GM12892 (cell line): ENCODE measurements around the gene HSPH1.
"Not testable (repeated sequence)": the region's sequence is repeated elsewhere in the genome, so short reads cannot be mapped to it uniquely, and the experiment has no call there.

ENCODE experiments used
- DNase-seq: peaks from one replicate; pipeline ENCODE4 v3.0.0; 2011; ENCODE audit not compliant: insufficient read length
- FAIRE-seq: peaks from 2 replicates; lab custom pipeline; 2011; peaks lifted over from hg19 to GRCh38; lab: Jason Lieb, UNC
- POLR2A ChIP-seq: IDR thresholded peaks from 2 replicates; pipeline ENCODE4 v1.6.1; 2011; ENCODE audit warnings: low read depth, low read length, control low read depth
- POLR2AphosphoS5 ChIP-seq: IDR thresholded peaks from 2 replicates; pipeline ENCODE4 v1.6.1; 2011; ENCODE audit warnings: low read depth, low read length, control low read depth
- TAF1 ChIP-seq: IDR thresholded peaks from 2 replicates; pipeline ENCODE4 v1.6.1; 2011; ENCODE audit warnings: low read depth, mild to moderate bottlenecking, control low read depth, low read length, borderline replicate concordance

HSPH1 gene

GRCh38 chr13:31198519-31198918 is 36.8 kb upstream of the HSPH1 start:
- FAIRE-seq (no peak), DNase-seq (no peak)
- TF ChIP-seq POLR2AphosphoS5, result no peak
- TF ChIP-seq POLR2A, result no peak
- no peak for TF ChIP-seq TAF1

- FAIRE-seq (no peak), DNase-seq (no peak)
- TF ChIP-seq TAF1 (no peak), POLR2A (no peak), POLR2AphosphoS5 (no peak)
Observed at GRCh38 chr13:31196992-31197391, 35.3 kb upstream of the HSPH1 start.

- TF ChIP-seq POLR2AphosphoS5 (no peak), POLR2A (no peak)
- no peak for FAIRE-seq
Observed at GRCh38 chr13:31195616-31196015, 33.9 kb upstream of the HSPH1 start.

GRCh38 chr13:31192306-31192705 is 30.6 kb upstream of the HSPH1 start:
- no peak for FAIRE-seq
- TF ChIP-seq POLR2A, result no peak
- TF ChIP-seq TAF1, result no peak
- no peak for TF ChIP-seq POLR2AphosphoS5
- no peak for DNase-seq

More at GRCh38 chr13:31195616-31196015, 33.9 kb upstream of the HSPH1 start:
- DNase-seq, result no peak

- TF ChIP-seq POLR2A (no peak), POLR2AphosphoS5 (no peak), TAF1 (no peak)
- DNase-seq, result no peak
- FAIRE-seq, result no peak
Observed at GRCh38 chr13:31191748-31192147, 30.0 kb upstream of the HSPH1 start.

- FAIRE-seq, result no peak
- no peak for DNase-seq
- TF ChIP-seq POLR2A (no peak), TAF1 (no peak), POLR2AphosphoS5 (no peak)
Observed at GRCh38 chr13:31184981-31185645, 23.4 kb upstream of the HSPH1 start.

- no peak for DNase-seq
- no peak for FAIRE-seq
- TF ChIP-seq TAF1, result no peak
- TF ChIP-seq POLR2AphosphoS5, result no peak
- no peak for TF ChIP-seq POLR2A
Observed at GRCh38 chr13:31184451-31184850, 22.7 kb upstream of the HSPH1 start.

- FAIRE-seq (no peak), DNase-seq (no peak)
- TF ChIP-seq POLR2AphosphoS5, result no peak
- TF ChIP-seq POLR2A, result no peak
Observed at GRCh38 chr13:31182987-31183386, 21.3 kb upstream of the HSPH1 start.

- FAIRE-seq (no peak), DNase-seq (no peak)
- TF ChIP-seq POLR2AphosphoS5 (no peak), TAF1 (no peak), POLR2A (no peak)
Observed at GRCh38 chr13:31179754-31180153, 18.1 kb upstream of the HSPH1 start.

GRCh38 chr13:31179241-31179640 is 17.5 kb upstream of the HSPH1 start:
- FAIRE-seq (no peak), DNase-seq (no peak)
- TF ChIP-seq POLR2AphosphoS5, result no peak
- TF ChIP-seq TAF1, result no peak
- no peak for TF ChIP-seq POLR2A

- DNase-seq, FAIRE-seq: not testable (repeated sequence)
Observed at GRCh38 chr13:31177813-31178495, 16.2 kb upstream of the HSPH1 start.

- TF ChIP-seq POLR2AphosphoS5 (no peak), TAF1 (no peak), POLR2A (no peak)
- no peak for DNase-seq
- no peak for FAIRE-seq
Observed at GRCh38 chr13:31175847-31176532, 14.3 kb upstream of the HSPH1 start.
